ENCODE data around the gene CADPS2. TPM values are rescaled to one million over a fixed set of nuclear protein-coding genes. Genes with fewer than 3 reads are reported as not detected.

The CADPS2 gene
- total RNA-seq, 4 donors from 2014 or later: 27.3 to 154 (median 114) TPM

- Histone ChIP-seq H3K9me3 (no peaks in the 10 kb centered on the region), H3K27ac (replicated peaks in 1 of 4) (no peak overlapping the region), H3K4me1 (peaks cover 6 to 43% (median 20%) of the 10 kb centered on the region in 4 donors), H3K27me3 (no peaks in the 10 kb centered on the region), H3K4me3 (no peak overlapping the region), H3K36me3 (no peaks in the 10 kb centered on the region)
- intact Hi-C loops (cut with DNase I): no loop called here
- WGBS: 62% methylated on average over 3 of the region's 3 CpGs
- TF ChIP-seq POLR2AphosphoS5 (IDR thresholded peaks at IDR 0.05): no peak
- TF ChIP-seq POLR2A (IDR thresholded peaks at IDR 0.05; ENCODE audit: low read depth): no peak
- no peak for TF ChIP-seq CTCF (IDR thresholded peaks at IDR 0.05)
- TF ChIP-seq EP300 (IDR thresholded peaks at IDR 0.05): no peak
- no peak for DNase-seq (ENCODE audit: extremely low spot score)
These were observed 118.9 kb downstream of the CADPS2 start for GRCh38 chr7:122767339-122767738.

DNA sequence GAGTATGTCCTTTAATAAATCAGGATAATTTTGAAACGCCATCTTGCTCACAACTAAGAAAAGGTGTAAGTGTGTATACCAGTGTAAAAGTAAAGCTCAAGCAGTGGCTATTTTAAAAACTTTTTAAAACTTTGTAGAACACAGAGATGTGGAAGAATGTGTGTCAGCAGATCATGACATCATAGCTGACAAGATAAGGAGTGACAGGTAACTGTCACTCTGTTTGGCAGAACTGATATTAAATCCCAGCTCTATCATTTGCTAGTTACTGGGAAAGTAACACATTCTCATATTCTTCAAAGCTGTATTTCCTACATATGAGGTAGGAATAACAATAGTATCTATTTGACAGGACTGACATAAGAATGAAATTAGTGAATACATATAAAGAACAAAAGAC is 119.7 kb downstream of the CADPS2 start:
- TF ChIP-seq CTCF (IDR thresholded peaks at IDR 0.05) (no peak), POLR2A (IDR thresholded peaks at IDR 0.05; ENCODE audit: low read depth) (no peak), POLR2AphosphoS5 (IDR thresholded peaks at IDR 0.05) (no peak), EP300 (IDR thresholded peaks at IDR 0.05) (no peak)
- H3K36me3 ChIP-seq: no peaks in the 10 kb centered on the region
- WGBS: 79% methylated on average over 1 of the region's 1 CpG
- no peak overlapping the region for H3K27ac ChIP-seq (replicated peaks in 1 of 4)
- H3K4me1 ChIP-seq: peaks cover 6 to 38% (median 20%) of the 10 kb centered on the region in 4 donors
- H3K27me3 ChIP-seq: no peaks in the 10 kb centered on the region
- intact Hi-C loops (cut with DNase I): no loop called here
- no peak for DNase-seq (ENCODE audit: extremely low spot score)
- H3K9me3 ChIP-seq: no peaks in the 10 kb centered on the region
- no peak overlapping the region for H3K4me3 ChIP-seq

- 41% methylated on average over 1 of the region's 1 CpG for WGBS
- Histone ChIP-seq H3K27me3 (no peaks in the 10 kb centered on the region), H3K27ac (replicated peaks in 1 of 4) (no peak overlapping the region), H3K36me3 (no peaks in the 10 kb centered on the region), H3K4me3 (no peak overlapping the region), H3K4me1 (peaks cover 6 to 32% (median 23%) of the 10 kb centered on the region in 4 donors), H3K9me3 (no peaks in the 10 kb centered on the region)
- no peak for DNase-seq (ENCODE audit: extremely low spot score)
- intact Hi-C loops (cut with DNase I): no loop called here
- TF ChIP-seq POLR2AphosphoS5 (IDR thresholded peaks at IDR 0.05) (no peak), POLR2A (IDR thresholded peaks at IDR 0.05; ENCODE audit: low read depth) (no peak), CTCF (IDR thresholded peaks at IDR 0.05) (no peak), EP300 (IDR thresholded peaks at IDR 0.05) (no peak)
These were observed 121.4 kb downstream of the CADPS2 start for GRCh38 chr7:122764902-122765301.

DNA sequence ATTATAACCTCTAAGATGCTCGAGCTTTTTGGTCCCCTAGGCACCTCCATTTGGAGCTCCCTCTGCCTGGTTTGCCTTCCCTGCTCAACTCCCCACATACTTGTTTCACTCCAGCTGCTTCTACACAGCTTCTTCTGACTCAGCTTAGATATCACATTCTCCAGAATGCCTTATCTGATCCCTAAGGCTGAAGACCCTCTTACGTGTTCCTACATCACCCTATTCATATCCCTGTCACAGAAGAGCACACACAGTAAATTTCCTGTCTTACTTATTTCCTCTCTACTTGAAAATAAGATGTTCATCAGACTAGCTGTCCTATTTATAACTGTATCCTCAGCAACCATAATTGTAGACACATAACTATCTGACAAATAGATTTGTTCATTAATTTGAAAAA is 122.2 kb downstream of the CADPS2 start:
- TF ChIP-seq EP300 (IDR thresholded peaks at IDR 0.05) (no peak), CTCF (IDR thresholded peaks at IDR 0.05) (no peak), POLR2AphosphoS5 (IDR thresholded peaks at IDR 0.05) (no peak), POLR2A (IDR thresholded peaks at IDR 0.05; ENCODE audit: low read depth) (no peak)
- Histone ChIP-seq H3K9me3 (no peaks in the 10 kb centered on the region), H3K27ac (replicated peaks in 1 of 4) (no peak overlapping the region), H3K4me3 (no peak overlapping the region), H3K36me3 (no peaks in the 10 kb centered on the region), H3K4me1 (peaks cover 6 to 32% (median 23%) of the 10 kb centered on the region in 4 donors), H3K27me3 (no peaks in the 10 kb centered on the region)
- DNase-seq (ENCODE audit: extremely low spot score): no peak
- intact Hi-C loops (cut with DNase I): no loop called here
- WGBS: 55% methylated on average over 2 of the region's 2 CpGs

- no peak overlapping the region for H3K27ac ChIP-seq (replicated peaks in 1 of 4)
- TF ChIP-seq POLR2A (IDR thresholded peaks at IDR 0.05; ENCODE audit: low read depth) (no peak), EP300 (IDR thresholded peaks at IDR 0.05) (no peak), POLR2AphosphoS5 (IDR thresholded peaks at IDR 0.05) (no peak), CTCF (IDR thresholded peaks at IDR 0.05) (no peak)
- no peak for DNase-seq (ENCODE audit: extremely low spot score)
- no peaks in the 10 kb centered on the region for H3K9me3 ChIP-seq
- no peak overlapping the region for H3K4me3 ChIP-seq
- intact Hi-C loops (cut with DNase I): no loop called here
- WGBS: 76% methylated on average over 2 of the region's 2 CpGs
- H3K36me3 ChIP-seq: no peaks in the 10 kb centered on the region
- peaks cover 6 to 32% (median 23%) of the 10 kb centered on the region in 4 donors for H3K4me1 ChIP-seq
- no peaks in the 10 kb centered on the region for H3K27me3 ChIP-seq
These were observed 124.2 kb downstream of the CADPS2 start for GRCh38 chr7:122762071-122762470.
